GM18511 (cell line): Measurements from ENCODE around the gene HOXB5.

Experiments
- ATAC-seq: cut with Tn5 transposase; IDR thresholded peaks from one replicate; pipeline ENCODE4 v1.9.1; 2021; ENCODE audit warnings: mild to moderate bottlenecking, moderate library complexity; ENCODE audit not compliant: unreplicated experiment

Gene HOXB5

DNA sequence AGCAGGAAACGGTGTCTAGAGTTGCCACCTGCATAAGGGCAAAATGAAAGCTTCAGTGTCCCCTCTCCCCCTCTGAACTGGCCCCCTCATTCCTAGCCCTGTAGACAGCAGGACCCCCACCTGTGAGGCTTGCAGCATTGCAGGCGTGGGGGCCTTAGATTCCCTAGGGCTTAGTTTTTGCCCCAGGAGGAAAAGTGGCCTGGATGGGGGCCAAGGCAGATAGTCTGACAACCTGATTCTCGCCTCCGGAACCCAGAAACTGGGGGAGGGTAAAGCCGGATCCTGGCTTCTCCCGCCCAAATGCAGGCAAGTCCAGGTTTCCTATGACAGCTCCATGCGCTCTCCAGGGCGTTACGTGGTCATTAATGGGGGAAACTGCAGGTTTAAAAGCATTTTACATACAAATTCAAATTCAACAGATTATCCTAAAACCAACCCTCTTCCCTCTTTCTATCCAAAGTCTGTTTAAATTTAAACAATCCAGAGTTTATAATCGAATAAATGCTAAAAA is 11.9 kb upstream of the HOXB5 start:
- no peak for ATAC-seq

DNA sequence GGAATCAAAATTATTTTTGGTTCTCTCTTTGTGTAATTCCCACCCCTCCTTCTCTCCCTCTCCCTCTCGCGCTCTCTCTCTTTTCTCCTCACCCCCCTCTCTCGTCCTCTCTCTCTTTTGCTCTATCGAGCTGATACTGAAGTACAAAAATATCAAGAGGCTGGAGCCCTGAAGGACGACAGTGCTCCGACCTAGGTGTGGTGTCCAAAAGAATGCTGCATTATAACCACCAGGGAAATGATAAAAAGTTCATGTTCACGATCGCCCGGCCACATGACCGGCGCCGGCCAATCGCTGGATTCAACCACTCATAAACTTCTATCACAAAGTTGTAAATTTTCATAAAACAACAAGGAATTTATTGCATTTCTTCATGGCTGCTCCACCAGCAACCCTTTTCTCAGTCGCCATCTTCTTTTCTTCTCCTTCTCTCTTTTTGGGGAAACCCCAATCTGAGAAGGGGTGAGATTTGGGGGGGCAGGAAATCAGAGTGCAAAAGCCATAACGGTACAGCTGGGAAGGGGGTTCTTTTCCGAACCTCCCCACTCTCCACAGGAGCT is 11.3 kb upstream of the HOXB5 start, which contains the start of gene HOXB6:
Gene HOXB6 (minus strand): TSS at position 217 of the 560 bp plus-strand sequence. CDS start 6,836 bp downstream, outside the sequence.
- ATAC-seq, result no peak

DNA sequence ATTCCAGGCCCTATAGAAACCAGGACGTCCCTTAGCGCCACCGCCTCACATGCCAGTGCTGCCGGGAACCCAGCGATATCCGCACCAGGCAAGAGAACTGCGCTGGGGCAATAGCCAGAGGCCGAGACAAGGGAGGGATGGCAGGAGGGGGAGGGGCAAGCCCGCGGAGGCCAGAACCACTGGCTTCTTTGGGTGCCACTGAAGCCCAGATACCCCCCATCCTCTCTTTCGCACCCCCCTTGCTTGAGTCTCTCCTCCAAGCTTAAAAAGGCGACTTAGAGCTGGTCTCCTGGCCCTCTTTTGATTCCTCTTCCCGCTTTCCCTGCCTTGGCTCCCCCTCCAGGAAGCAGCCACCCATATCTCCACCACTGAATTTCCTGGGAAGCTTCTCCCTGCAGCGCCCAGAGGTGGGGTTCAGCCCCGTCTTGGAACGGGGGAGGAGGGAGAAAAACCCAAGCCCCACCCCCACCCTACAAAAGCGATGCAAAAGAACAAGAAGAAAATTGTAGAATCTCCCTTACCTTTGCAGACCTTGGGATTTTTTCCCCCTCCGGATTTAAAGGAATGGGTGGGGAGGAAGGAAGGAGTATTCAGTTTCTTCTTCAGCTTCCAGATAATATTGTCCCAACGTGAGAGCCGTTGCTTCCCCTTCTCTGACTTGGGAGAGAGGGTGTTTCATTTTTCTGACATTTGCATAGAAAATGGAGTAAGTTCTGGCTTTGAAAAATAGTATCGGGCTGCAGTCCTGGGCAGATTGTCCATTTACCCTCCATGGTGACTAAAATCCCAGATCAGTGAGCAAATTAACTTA is 10.6 kb upstream of the HOXB5 start:
- ATAC-seq, result no peak

DNA sequence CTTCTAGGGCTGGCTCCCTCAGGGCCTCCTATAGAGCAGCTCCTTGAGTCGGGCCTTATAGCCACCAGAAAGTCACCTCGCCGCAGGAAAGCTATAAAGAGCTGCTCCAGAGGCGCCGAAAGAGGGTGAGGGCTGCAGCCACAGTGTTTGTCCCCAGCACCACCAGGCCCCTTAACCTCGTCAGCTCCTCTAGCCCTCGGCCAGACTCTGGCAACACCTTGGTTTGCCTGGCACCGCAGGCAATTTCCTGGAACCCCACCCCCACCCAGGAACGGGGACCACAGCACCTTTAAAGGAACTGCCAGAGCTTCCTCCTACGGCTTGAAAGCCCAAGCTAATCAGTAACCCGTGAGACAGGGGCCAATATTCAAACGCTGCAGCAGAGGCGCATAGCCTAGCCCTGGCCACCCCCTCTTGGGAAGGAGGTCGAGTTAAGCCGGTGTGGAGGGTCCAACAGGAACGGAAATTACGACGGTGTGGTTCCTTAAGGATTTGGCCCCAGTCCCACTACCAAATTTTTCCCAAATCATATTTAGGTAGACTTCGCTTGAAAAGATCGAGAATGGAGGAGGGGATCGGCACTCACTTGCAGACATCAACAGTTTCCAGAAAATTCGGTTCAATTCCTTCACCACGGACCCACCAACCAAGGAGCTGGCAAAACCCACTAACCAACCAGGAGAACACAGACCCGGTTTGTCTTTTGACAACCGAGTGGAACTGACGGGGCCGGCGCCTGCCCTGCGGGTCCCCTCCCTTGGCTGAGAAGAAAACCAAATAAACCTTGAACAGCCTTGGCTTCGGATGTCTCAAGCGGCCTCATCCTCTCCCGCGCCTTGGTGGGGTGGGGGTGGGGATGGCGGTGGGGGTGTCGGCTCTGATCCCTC is 8.2 kb upstream of the HOXB5 start:
- ATAC-seq, result no peak

DNA sequence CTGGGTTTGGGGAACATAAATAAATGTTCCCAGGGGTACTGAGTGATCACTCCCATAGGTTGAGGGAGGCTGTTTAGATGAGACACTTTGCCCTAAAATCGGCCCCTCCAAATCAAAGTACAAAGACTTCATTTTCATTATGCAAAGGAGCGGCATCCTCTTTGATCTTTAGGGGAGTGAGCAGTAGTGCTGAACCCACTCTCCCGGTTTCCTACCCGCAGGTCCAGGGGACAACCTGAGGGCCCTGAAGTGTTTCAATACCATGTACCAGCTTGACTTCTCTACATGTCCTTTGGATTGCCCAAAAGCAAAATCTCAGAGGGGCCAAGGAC is 7.6 kb upstream of the HOXB5 start:
- no peak for ATAC-seq

DNA sequence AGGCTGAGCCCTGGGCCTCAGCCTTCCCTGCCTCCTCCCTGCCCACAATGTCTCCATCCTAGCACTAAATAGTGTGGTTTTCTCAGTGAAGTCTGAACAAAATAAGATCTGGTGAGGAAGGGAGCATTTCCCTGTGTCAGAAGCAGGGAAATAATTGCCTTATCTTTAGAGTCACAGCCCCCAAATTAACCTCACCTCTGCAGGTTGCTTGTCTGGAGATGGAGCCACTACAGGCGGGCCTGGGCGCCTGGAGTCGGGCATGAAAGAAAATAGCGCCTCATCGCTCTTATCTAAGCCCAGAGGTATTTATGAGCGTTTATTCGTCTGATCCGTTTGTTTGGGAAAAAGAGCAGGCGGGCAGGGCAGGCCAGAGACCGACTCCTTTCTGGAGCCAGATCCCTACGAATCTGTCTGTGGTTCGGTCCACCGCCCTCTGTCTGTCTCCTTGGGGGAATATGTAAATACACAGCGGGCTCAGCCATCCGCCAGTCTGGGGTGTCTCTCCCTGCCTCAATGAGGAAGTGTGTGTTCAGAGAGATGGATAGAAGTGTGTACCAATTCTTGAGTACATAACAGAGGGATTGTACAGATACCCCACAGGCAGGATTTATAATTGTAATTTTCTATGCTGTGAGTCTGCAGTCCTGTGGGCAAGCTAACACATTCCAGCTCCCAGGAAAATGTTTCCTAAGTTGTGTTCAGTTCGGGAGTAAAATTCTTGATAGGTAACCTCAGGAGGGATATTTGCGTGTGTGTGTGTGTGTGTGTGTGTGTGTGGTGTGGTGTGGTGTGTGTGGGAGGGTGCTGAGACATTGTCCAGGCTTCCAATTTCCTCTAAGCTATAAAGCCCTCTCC is 6.9 kb upstream of the HOXB5 start:
- ATAC-seq, result no peak

DNA sequence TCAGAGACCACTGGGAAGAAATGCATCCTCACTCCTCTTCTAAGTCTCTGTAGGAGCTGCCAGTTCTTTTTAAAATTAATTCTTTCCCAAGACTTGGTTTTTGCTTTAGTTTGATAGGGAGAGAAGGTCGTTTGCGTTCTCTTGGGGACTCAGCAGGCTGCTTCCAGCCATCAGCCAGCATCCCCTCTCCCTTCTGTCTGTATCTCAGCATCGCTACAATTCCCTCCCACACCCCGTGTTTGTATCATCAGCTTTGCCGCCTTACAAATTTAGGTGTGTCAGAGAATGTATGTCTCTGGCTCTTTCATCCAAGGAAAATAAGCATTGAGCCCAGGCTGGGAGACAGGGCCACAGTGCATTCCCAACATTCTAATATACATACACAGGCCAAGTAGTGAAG is 5.8 kb upstream of the HOXB5 start:
- no peak for ATAC-seq

DNA sequence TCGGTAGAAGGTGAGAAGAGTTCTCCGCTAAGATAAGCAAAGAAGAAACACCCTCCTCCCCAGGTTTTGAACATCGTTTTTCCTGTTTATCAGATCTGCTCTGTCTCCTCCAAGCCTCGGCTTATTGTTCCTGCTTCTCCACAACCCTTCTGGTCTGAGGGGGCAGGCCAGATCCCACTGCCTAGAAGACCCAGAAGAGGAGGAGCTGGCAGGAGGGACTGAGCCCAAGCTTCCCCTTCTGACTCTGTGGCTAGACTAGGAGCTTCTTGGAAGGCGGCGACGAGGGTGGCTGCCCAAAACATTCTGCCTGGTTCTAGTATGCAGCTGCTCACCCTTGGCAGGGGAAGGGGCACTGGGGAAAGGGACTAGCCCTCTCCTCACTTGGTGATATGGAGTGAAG is 5.2 kb upstream of the HOXB5 start:
- ATAC-seq, result no peak

DNA sequence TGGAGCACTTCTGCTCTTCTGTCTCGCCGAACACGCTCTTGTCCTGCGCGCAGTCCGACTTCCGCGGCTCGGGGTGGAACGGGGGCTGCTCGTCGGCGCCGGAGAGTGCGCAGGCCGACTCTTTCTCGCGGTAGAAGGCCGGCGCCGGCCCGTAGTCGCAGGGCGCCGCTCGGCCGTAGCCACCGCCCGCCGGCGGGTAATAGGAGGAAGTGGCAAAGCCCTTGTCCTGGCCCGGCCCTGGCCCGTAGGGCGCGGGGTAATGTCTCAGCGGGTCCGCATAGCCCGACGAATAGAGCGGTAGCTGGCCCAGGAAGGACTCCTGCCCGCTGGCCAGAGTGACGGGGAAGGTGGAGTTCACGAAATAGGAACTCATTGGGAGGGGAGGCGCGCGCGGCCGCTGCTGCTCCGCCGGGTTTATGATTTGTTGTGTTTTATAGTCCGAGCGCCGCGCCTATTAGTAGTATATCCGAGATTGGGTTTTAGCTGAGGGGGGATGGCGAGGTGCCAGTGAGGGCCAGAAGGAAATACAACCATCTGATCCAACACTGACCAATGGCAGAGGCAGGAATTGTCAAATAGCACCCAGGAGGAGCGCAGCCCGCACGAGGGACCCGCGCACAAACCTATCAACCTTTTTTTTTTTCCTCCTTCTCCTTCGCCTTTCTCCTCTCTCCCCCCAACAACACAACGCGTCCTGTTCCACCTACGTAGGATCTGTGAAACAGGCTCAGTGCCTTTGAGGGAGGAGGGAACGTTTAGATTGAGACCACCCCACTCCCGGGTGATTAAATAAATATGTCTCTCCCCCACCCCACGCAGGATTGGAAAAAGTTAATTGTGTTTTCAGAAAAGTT is 4.4 kb upstream of the HOXB5 start:
- ATAC-seq, result no peak

DNA sequence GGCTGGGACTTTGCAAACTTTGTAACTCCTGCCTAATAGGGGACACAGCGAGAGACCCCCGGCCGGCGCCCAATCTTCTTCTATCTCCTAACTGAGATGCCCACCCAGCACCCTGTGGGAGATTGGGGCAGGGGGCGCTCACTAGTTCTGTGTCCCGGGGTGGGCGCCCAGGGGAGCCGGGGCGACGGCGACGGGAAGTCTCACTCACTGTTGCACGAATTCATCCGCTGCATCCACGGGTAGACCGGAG is 3.9 kb upstream of the HOXB5 start:
- no peak for ATAC-seq

DNA sequence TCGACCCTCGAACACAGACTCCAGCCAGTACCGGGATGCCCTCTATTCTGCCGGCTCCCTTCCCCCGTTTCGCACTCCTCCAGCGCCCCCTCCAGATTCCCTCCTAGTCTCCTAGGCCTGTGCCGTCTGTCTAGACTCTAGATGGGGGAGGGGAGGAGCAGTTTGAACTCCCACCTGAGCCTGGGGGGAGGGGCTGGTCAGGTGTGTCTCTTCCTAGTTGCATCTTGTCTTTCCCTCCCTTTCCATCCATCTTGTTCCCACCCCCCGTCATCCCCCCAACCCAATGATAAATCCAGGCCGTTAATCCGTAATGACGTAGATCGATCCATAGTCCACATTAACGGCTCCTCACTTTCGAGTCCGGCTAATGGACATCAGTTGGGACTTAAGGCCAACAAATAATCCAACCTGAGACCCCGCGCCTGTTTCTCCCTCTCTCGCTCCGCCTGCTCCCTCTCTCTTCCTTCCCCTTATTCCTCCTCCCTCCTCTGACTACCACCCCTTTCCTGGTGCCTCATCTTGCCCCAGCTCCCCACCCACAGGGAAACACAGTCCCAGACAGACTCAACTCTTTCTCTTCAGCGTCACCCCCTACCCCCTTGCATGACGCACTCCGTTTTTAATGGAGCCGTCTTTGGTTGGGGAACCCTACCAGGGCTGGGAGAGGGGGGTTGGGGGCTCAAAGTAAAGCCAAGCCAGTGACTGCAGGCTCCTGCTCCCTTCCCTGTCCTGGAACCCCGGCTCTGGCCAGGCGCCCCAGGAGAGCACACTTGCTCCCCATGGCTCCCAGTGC is 3.4 kb upstream of the HOXB5 start:
- no peak for ATAC-seq

DNA sequence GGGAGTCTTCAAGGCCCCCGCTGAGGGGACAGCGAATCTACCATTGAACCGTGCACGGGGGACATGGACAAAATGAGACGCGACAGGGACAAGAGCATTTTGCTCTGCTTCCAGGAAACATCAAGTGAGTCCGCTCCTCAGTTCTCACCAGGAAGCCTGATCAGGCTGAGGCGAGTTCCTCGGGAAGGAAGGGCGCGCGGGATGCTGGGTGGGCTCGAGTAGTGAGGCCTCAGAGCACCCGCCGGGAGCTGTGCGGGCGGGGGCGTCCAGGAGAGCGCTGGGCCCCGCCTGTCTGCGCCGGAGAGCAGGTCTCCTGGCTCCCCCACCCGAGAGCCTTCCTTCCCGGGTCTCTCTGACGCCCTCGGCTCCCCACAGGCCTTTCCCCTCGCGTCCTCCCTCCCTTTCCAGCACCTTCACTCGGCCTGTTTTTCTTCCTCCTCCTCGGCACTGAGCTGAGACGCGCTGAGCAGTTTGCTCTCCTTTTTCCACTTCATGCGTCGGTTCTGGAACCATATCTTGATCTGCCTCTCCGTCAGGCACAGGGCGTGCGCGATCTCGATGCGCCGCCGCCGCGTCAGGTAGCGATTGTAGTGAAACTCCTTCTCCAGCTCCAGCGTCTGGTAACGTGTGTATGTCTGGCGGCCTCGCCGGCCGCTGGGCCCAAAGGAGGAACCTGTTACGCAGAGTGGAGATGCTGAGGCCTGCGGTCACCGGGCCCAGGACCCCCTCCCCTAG is 2.6 kb upstream of the HOXB5 start:
- no peak for ATAC-seq

DNA sequence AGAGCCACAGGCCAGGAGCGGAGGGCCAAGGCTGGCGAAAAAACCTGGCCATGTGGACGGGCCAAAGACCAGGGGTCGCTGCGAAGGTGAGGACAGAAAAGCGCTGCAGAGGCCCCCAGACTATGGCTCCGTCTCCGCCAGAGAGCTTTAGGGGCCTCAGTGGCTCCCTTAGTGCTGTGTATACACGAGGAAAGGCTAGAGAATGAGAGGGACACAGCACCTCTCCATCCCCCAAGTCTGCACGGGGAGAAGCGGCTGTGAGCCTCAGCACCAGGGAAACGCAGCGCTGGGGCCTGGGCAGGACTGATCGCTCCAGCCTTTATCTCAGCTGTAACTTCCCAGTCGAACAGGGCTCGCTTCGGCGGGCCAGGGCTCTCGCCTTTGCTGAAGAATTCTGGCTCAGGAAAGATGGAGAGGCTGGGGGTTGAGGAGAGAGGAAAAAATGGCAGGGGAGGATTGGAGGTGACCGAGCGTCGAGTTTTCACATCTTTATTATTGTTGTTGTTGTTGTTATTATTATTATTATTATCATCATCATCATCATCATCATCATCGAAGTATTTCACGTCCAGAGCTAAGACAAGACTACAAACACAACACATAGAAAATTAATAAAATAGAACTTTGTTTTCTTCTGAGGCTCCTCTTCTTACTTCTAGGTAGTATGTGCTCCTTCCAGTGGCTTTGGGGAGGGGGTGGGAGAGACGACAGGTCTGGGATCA is 1.9 kb upstream of the HOXB5 start:
- no peak for ATAC-seq

DNA sequence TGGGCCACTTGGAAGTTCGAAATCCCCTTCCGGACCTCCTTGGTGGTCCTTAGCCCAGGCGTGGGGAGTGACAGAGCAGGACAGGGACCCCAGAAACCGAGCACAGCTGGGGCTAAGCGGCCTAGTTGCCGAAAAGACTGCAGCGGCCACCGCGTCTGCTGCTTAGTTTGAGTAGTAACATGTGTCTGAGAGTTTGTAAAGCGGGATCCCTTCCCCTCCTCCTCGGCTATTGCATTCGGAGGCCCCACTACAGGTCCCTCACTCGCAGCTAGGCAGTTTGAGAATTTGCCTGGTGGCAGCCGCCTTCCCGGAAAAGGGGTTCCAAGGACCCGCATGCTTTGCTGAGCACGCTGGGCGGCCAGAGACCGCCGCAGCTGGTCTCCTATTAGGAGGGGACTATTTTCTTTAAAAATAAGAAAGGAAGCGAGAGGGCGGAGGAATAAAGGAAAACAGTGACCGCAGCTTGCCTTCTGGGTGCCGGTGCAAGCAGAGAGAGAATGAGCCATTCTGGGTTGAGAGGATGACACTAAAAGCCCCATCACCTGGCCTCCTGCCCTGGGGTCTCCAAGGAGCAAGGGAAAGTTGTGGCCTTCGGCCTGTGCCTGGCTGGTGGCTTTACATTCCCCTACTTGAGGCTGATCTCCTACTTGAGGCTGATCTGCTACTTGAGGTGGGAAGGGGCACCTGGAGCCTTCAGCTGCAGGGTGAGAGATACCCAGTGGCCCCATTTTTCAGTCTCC is 1.1 kb upstream of the HOXB5 start:
- no peak for ATAC-seq

DNA sequence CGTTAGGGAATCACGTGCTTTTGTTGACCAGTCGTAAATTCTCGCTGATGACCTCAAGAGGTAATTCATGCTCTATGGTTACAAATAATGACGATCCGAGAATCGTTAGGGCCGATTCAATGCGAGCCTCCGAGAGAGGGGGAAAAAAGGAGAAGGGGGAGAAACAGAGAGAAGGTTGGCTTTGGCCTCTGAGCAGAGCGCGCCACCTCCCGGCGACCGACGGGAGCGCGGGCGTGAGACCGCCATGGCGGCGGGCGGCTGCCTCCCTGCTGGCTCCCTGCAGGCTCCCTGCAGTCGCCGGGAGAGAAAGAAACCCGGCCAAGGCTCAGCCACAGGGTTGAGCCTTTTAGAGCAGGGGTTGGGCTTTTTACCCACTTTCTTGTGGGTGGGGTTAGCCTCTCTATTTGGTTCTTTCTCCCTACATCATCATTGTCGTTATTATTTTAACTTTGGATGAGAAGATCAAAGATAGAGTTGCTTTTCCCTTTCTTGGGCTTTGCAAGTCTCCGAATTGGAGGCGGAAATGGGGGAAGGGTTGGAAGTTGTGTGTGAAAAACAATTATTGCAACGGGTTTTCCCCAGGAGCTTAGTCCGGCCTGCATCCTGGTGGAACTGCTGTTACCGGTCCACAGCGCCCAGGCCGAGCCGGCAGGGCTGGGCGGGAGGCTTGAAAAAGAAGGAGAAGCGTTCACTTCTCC is 410 bp upstream of the HOXB5 start:
- ATAC-seq, result no peak

DNA sequence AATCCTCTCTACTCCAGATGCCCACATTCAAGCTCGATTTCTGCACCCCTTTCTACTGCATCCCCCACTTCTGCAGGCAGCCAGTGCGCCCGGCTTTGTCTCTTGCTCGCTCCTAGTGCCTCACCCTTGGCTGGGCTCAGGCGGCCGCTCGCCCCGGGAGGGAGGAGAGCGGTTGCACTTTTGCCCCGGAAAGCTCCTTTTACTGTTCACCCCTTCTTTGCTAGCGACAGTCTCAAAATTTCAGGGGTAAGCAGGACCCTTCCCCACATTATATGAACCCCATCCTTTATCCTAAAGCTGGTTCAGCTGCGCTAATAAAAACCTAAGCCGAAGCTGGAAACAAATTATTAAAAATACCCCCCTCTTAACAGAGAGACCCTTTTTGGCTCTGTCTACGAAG is 1.0 kb downstream of the HOXB5 start:
- no peak for ATAC-seq

DNA sequence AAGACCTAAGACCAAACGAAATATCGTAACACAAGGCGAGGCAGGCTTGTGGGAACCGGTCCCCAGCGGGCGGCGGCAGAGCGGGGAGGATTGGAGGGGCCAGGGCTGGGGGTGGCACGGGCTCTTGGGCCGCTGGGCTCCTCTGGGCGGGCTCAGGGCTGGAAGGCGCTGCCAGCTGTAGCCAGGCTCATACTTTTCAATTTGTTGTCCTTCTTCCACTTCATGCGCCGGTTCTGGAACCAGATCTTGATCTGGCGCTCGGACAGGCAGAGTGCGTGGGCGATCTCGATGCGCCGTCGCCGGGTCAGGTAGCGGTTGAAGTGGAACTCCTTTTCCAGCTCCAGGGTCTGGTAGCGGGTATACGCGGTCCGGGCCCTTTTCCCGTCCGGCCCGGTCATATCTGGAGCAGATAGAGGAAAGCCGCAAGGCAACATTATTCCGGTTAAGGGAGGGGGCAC is 1.5 kb downstream of the HOXB5 start:
- no peak for ATAC-seq
